Left cardiac atrium (tissue), 4 donors: ENCODE measurements around the gene HACD4. TPM values are rescaled to one million over a fixed set of nuclear protein-coding genes. Genes with fewer than 3 reads are reported as not detected.

Experiments used
- ATAC-seq, 2 donors: fragments of 200-7000 bp; cut with Tn5 transposase; one replicate each; pipeline ENCODE4 v1.9.1; 2020; ENCODE audit warnings: mild to moderate bottlenecking in 2 of 2, moderate library complexity in 2 of 2
- DNase-seq: peaks from one replicate; pipeline ENCODE4 v3.0.0-alpha.2; 2020
- intact Hi-C, 2 donors: fragments of 100-400 bp; cut with DNase I; formaldehyde crosslinking; loops; one replicate each; pipeline versions ENCODE4 v1.14.1 to v1.15.1; 2022 to 2023
- long read RNA-seq: library from polyadenylated mRNA; unstranded; transcript quantifications from one replicate; pipeline ENCODE4 v2.0.0, GENCODE V29; 2021
- total RNA-seq, 2 donors: library from RNA; stranded (reverse); fragmentation: NEBNext Ultra II Directional; extraction: Animal tissue kit (Norgen Biotek cat#: 25700); gene quantifications; one replicate each; pipeline ENCODE4 v1.2.1, GENCODE V29; 2021
- donor health status: DM: no; HTN: yes; CAD: no.
- donor health status: DM: no; HTN: yes; CAD: no; lungs with severe emphysema.
- donor health status: DM: yes; HTN: yes; CAD: no.
- donor health status: Dilated cardiomyopathy.

HACD4 gene, protein sequence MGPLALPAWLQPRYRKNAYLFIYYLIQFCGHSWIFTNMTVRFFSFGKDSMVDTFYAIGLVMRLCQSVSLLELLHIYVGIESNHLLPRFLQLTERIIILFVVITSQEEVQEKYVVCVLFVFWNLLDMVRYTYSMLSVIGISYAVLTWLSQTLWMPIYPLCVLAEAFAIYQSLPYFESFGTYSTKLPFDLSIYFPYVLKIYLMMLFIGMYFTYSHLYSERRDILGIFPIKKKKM
- total RNA-seq: 1 to 10 TPM; 1.0 to 2.1 TPM
- long read RNA-seq: 0 reads

DNA sequence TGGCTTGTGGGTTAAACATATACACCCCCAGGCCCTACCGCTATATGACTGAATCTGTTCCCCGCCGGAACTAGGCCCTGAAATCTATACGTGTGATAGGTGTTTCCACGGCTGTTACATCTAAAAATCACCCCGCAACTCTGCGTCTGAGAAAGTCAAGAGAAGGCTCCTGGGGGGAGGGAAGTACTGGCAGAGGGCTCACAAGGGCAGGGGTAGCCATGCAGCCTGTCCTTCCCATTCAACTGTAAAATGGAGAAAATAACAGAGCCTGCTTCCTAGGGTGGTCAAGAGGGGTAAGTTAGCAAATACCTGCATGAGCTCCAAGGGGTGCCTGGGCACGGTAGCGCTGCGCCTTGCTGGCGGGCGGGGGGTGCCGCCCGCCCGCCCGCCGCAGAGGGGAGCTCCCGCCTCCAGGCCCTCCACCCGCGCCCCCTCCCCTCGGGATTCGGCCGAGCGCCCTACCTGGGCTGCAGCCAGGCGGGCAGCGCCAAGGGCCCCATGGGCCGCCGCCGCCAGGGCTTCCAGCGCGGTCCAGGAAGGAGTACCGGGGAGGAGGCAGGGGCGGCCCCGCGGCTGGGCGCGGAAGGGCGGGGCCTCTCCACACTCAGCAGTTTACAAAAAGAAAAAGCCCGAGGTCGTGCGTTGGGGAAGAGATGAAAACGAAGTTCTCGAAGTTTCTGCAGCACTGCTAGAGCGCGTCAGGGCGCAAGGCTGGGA is at the start of gene HACD4:
Gene HACD4, minus strand, starts transcription at position 550 of the 717 bp plus-strand sequence. Its CDS starts 50 bp downstream, at position 500.
- peak; percentile 93 to 97 for ATAC-seq
- peak; percentile 65 for DNase-seq
- intact Hi-C loops: loop anchor here in 1 of 2 donors (10.0 kb wide), 1 partner anchor 56 kb away; no protein-coding TSS in a partner anchor

- DNase-seq (no peak), ATAC-seq (no peak)
- intact Hi-C loops: no loop called here
Observed at GRCh38 chr9:21080793-21081192, 49.4 kb upstream of the HACD4 start.

GRCh38 chr9:21078702-21079101 is 47.3 kb upstream of the HACD4 start:
- ATAC-seq (no peak), DNase-seq (no peak)
- intact Hi-C loops: no loop called here

- no peak for ATAC-seq
- DNase-seq: no peak
- intact Hi-C loops: no loop called here
Observed at GRCh38 chr9:21077781-21078180, 46.3 kb upstream of the HACD4 start, which contains the start of gene IFNB1. TSS of gene IFNB1 (minus strand) at chr9:21077942. CDS start at chr9:21077869, 73 bp downstream.

GRCh38 chr9:21075484-21075883 is 44.0 kb upstream of the HACD4 start:
- no peak for DNase-seq
- intact Hi-C loops: no loop called here
- no peak for ATAC-seq

DNA sequence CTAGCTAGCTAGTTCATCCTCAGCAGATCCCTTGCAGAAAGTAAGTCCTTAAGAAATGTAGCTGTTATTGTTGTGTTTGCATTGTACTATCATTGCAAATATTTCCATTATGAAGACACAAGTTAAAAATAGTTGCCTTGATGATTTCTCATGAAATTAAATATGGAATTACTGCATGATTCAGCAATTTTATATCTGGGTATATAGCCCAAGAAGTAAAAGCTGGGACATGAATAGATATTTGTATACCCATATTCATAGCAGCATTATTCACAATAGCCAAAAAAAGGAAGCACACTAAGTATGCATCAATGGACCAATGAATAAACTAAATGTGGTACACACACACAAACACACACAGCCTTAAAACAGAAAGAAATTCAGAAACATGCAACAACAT is 39.5 kb upstream of the HACD4 start:
- intact Hi-C loops: no loop called here
- DNase-seq (no peak), ATAC-seq (no peak)

- ATAC-seq (peak; percentile 90 to 99), DNase-seq (peak; percentile 53)
- intact Hi-C loops: no loop called here
Observed at GRCh38 chr9:21070171-21070571, 38.7 kb upstream of the HACD4 start.

DNA sequence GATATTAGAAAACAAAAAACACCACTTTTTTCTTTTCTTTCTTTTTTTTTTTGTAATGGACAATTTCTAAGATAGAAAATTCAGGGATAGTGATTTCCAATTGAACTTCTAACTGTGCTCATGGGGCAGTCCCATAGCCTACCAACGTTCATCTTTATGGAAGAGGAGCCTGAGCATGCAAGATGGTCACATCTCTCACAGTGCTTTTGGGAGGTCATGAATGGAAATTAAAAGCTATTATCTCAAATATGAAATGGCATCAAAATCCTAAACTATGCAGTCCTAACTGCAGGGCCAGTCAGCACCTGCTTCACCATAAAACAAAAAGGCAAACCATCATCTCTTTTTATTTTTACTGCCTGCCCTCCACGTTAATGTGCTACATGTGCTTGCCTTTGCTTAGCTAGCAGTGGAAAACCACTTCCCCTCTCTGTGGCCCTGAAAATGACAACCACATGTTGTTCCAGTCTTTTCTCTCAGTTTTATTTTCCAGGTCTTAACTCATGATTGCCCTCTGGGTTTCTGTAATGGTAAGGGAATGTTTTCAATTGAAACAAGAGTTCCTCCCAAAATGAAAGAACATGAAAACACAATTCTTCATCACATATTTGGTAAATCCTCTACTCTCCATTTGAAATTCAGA is 29.6 kb upstream of the HACD4 start:
- ATAC-seq (no peak), DNase-seq (no peak)
- intact Hi-C loops: no loop called here

DNA sequence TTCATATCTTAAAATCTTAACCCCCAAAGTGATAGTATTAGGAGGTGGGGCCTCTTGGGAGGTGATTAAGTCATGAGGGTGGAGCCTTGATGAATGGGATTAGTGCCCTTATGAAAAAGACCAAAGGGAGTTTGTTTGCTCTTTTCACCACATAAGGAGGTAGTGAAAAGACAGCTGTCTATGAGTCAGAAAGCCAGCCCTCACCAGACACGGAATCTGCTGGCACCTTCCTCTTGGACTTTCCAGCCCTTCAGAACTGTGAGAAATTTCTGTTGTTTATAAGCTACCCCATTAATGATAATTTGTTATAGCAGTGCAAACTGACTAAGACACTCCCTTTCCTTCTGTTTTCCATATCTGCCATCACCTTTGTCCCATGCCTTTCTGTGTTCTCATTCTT is 25.5 kb upstream of the HACD4 start:
- intact Hi-C loops: no loop called here
- no peak for ATAC-seq
- no peak for DNase-seq

DNA sequence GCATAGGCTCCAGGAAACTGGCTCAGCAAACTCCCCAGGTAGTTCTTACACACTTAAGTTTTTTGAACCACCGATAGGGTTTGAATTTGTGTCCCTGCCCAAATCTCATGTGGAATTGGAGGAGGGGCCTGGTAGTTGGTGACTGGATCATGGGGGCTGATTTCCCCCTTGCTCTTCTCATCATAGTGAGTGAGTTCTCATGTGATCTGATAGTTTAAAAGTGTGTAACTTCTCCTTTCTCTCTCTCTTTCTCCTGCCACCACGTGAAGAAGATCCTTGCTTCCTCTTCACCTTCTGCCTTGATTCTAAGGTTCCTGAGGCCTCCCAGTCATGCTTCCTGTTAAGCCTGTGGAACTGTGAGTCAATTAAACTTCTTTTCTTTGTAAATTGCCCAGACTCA is 22.4 kb upstream of the HACD4 start:
- DNase-seq: no peak
- intact Hi-C loops: no loop called here

DNA sequence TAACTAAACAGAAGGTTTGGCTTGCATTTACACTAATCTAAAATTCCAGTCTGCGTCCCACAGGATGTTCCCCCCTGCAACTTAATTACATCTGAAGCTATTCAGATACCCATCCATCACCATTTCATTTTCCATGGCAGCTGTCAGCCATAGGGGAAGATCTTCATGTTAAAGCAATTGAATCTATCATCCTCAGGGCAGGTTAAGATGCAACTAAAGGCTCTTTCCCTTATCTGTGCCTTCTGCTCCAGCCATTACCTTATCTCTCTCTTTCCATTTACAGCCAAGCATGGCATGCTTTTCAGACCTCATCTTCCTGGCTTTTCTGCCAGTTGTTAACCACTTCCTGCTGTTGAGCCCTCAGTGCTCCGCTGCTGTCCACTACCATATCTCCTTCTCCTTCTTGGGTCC is 15.8 kb upstream of the HACD4 start:
- DNase-seq: no peak
- no peak for ATAC-seq
- intact Hi-C loops: no loop called here

More for the DNA sequence above, 22.4 kb upstream of the HACD4 start:
- no peak for ATAC-seq

DNA sequence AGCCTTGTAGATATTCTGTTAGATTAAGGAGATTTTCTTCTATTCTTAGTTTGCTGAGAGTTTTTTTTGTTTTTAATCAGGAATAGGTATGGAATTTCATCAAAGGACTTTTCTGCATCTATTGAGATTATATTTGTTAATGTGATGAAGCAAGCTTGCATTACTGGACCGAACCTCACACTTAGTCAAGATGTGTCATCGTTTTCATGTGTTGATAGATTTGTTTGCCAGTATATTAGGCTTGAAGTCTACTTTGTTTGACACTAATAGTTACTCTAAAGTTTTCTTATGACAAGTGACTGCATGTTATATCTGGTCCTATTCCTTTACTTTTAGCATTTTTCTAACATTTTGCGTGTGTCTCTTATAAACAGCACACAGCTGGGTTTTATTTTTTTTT is 12.4 kb upstream of the HACD4 start:
- no peak for DNase-seq
- intact Hi-C loops: no loop called here
- ATAC-seq: no peak

DNA sequence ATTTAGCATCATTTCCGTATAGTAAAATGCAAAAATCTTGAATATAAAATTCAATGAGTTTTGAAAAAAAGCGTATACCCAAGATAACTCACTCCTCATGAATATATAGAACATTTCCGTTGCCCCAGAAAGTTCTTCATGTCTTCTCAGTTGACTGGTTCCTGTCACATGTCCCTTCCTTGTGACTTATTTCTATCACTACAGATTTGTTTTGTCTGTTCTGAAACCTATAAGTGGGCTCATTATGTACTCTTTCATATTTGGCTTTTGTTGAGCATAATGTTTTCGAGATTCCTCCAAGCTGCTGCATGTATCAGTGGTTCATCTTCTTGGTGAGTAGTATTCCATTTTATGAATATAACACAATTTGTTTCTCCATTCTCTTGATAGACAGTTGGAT is 11.0 kb upstream of the HACD4 start:
- intact Hi-C loops: no loop called here
- no peak for ATAC-seq

GRCh38 chr9:21039302-21039701 is 7.9 kb upstream of the HACD4 start:
- DNase-seq (no peak), ATAC-seq (no peak)
- intact Hi-C loops: loop anchor here in 1 of 2 donors (10.0 kb wide), 1 partner anchor 65 kb away; no protein-coding TSS in a partner anchor

More for the DNA sequence above, 11.0 kb upstream of the HACD4 start:
- DNase-seq: no peak

DNA sequence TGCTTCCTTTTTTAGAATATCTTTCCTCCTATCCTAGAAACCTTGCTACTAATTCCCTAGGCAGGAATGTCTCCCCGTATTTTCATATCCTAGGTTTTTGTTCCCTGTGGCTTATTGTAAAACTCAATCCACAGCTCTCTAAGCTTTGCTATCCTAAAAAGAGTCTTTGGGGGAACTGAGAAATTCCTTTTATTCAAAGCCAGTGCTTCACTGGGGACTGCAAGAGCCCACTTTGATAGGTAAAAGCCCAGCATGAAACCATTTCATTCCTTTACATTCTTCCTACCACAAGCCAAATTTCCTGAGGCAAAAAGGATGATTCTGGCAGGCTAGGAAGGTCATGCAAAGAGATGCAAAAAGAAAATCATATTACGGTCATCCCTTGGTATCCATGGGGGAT is 5.8 kb upstream of the HACD4 start:
- intact Hi-C loops: loop anchor here in 1 of 2 donors (10.0 kb wide), 1 partner anchor 62 kb away; no protein-coding TSS in a partner anchor
- no peak for DNase-seq
- ATAC-seq: no peak

DNA sequence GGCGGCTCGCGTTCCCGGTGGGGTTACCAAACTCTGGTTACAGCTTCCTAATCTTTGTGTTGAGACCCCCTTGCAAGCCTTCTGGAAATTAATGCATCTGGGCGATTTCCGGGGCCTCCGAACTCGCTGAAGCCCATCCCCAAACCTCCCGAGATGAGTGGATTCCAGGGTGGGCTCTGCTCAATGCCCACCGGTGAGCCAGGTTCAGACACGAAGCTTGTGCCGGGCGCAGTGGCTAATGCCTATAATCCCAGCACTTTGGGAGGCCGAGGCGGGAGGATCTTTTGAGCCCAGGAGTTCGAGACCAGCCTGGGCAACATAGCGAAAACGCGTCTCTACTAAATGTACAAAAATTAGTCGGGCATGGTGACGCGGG is 356 bp upstream of the HACD4 start:
- ATAC-seq: no peak
- no peak for DNase-seq
- intact Hi-C loops: loop anchor here in 1 of 2 donors (10.0 kb wide), 1 partner anchor 57 kb away; no protein-coding TSS in a partner anchor

GRCh38 chr9:21030389-21031035 is 928 bp downstream of the HACD4 start:
- ATAC-seq: peak; percentile 31 to 77
- intact Hi-C loops: loop anchor here in 1 of 2 donors (10.0 kb wide), 1 partner anchor 56 kb away; no protein-coding TSS in a partner anchor
- DNase-seq: no peak

DNA sequence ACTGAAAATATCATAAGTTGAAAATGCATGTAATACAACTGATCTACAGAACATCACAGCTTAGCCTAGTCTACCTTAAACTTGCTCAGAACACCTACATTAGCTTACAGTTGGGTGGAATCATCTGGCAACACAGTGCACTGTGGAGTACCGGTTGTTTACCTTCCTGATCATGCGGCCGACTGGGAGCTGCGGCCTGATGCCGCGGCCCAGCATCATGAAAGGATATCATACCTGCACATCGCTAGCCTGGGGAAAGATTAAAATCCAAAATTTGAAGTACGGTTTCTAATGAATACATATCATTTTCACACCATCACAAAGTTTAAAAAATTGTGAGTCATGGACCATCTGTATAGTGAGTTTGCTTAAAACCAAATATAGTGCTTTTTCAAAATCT is 1.8 kb downstream of the HACD4 start:
- DNase-seq (no peak), ATAC-seq (no peak)
- intact Hi-C loops: loop anchor here in 1 of 2 donors (10.0 kb wide), 2 partner anchors 55 to 75 kb away; no protein-coding TSS in a partner anchor

DNA sequence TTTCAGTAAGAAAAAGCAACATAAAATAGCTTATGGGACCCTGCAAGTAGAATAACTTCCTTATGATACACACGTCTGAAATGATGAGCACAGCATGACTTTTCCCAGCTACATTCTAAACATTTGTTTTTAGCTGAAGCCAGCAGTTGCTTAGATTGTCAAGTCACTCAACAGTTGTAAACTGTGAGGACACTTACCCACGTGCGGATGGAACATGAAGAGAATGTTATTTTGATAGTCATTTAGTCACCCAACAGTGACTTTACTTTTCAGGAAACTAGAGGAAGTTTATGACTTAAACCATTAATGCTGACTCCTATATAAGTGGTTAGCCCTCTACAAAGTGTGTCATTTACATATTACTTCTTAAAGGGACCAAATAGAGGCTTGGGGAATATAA is 3.0 kb downstream of the HACD4 start:
- ATAC-seq (no peak), DNase-seq (no peak)
- intact Hi-C loops: loop anchor here in 1 of 2 donors (10.0 kb wide), 1 partner anchor 76 kb away; no protein-coding TSS in a partner anchor
